ENCODE results near the gene ZNF555.

ZNF555 gene

GRCh38 chr19:2840794-2841791 lies at the start of gene ZNF555:
TSS of gene ZNF555 (plus strand) at chr19:2841475. CDS start at chr19:2841573, 98 bp downstream.
- TF ChIP-seq CTCF (IDR thresholded peaks at IDR 0.05): peak; percentile 42

- TF ChIP-seq CTCF (IDR thresholded peaks at IDR 0.05): no peak
These were observed 49.4 kb upstream of the ZNF555 start for GRCh38 chr19:2791876-2792275.

GRCh38 chr19:2793126-2793525 lies 48.1 kb upstream of the ZNF555 start:
- TF ChIP-seq CTCF (IDR thresholded peaks at IDR 0.05): no peak

- no peak for TF ChIP-seq CTCF (IDR thresholded peaks at IDR 0.05)
These were observed 47.7 kb upstream of the ZNF555 start for GRCh38 chr19:2793577-2793976.

- TF ChIP-seq CTCF (IDR thresholded peaks at IDR 0.05): no peak
These were observed 45.2 kb upstream of the ZNF555 start for GRCh38 chr19:2795827-2796658.

- TF ChIP-seq CTCF (IDR thresholded peaks at IDR 0.05): no peak
These were observed 44.5 kb upstream of the ZNF555 start for GRCh38 chr19:2796659-2797266.

GRCh38 chr19:2797280-2797679 lies 44.0 kb upstream of the ZNF555 start:
- TF ChIP-seq CTCF (IDR thresholded peaks at IDR 0.05): no peak
